Endothelial cell of umbilical vein (primary cell): ENCODE data around the gene CIZ1.

Experiments used
- EZH2 ChIP-seq: IDR thresholded peaks from 2 replicates; pipeline ENCODE4 v1.6.1; 2012; ENCODE audit warnings: borderline replicate concordance, low read depth, mild to moderate bottlenecking, moderate library complexity, low read length, inconsistent platforms; ENCODE audit not compliant: severe bottlenecking
- GATA2 ChIP-seq: IDR thresholded peaks from 2 replicates; pipeline ENCODE4 v1.7.0; 2011; ENCODE audit warnings: low read depth, mild to moderate bottlenecking, moderate library complexity, mixed read lengths, low read length; ENCODE audit not compliant: insufficient read length, insufficient read depth
- POLR2A ChIP-seq: IDR thresholded peaks from 2 replicates; pipeline ENCODE4 v1.6.1; 2012; ENCODE audit warnings: low read depth, mild to moderate bottlenecking, control low read depth, low read length
- POLR2AphosphoS5 ChIP-seq: IDR thresholded peaks from 2 replicates; pipeline ENCODE4 v1.6.1; 2012; ENCODE audit warnings: low read depth, mild to moderate bottlenecking, control low read depth, low read length, moderate library complexity; ENCODE audit not compliant: insufficient read depth
- TF ChIP-seq, protein P1 (sequence below), 2 donors: IDR thresholded peaks; 1 replicate in 1 of 2; 2 replicates in 1 of 2; pipeline ENCODE4 v1.5.1; 2011; ENCODE audit warnings: low read length in 2 of 2, mild to moderate bottlenecking in 2 of 2, moderate library complexity in 2 of 2, control low read depth in 1 of 2, inconsistent platforms in 1 of 2, low read depth in 1 of 2; ENCODE audit not compliant: insufficient read depth in 1 of 2; ENCODE audit errors: extremely low read depth in 1 of 2

GRCh38 chr9:128149951-128150593 is 41.3 kb downstream of the CIZ1 start:
- TF ChIP-seq, protein P1, sequence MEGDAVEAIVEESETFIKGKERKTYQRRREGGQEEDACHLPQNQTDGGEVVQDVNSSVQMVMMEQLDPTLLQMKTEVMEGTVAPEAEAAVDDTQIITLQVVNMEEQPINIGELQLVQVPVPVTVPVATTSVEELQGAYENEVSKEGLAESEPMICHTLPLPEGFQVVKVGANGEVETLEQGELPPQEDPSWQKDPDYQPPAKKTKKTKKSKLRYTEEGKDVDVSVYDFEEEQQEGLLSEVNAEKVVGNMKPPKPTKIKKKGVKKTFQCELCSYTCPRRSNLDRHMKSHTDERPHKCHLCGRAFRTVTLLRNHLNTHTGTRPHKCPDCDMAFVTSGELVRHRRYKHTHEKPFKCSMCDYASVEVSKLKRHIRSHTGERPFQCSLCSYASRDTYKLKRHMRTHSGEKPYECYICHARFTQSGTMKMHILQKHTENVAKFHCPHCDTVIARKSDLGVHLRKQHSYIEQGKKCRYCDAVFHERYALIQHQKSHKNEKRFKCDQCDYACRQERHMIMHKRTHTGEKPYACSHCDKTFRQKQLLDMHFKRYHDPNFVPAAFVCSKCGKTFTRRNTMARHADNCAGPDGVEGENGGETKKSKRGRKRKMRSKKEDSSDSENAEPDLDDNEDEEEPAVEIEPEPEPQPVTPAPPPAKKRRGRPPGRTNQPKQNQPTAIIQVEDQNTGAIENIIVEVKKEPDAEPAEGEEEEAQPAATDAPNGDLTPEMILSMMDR (IDR thresholded peaks at IDR 0.05; ENCODE audit: extremely low read depth in 1 of 2, insufficient read depth in 1 of 2, low read depth in 1 of 2, low read length in 2 of 2), result no peak
- no peak for TF ChIP-seq EZH2
- TF ChIP-seq POLR2A, result no peak
- no peak for TF ChIP-seq GATA2
- TF ChIP-seq POLR2AphosphoS5, result no peak
